ENCODE measurements around the gene KCNE5. TPM values are rescaled to one million over a fixed set of nuclear protein-coding genes. Genes with fewer than 3 reads are reported as not detected.
"Not testable (repeated sequence)": the region's sequence is repeated elsewhere in the genome, so short reads cannot be mapped to it uniquely, and the experiment has no call there.

The KCNE5 gene
- total RNA-seq, 8 experiments from 2014 or later: 0.29 to 0.62 (median 0.35) TPM; not detected in 4

- H3K4me1 ChIP-seq (replicated peaks in 1 of 2): no peaks in the 10 kb centered on the region
- WGBS, 10 experiments: 20 to 100% (median 83%) methylated on average over 1 of the region's 1 CpG; no CpG with 5 or more reads in 3 of the 10 experiments
- H3K4me3 ChIP-seq: no peak overlapping the region
- ATAC-seq (replicated peaks in 6 of 8): no peak
- H3K27ac ChIP-seq: no peak overlapping the region
- in situ Hi-C loops (cut with MboI; ENCODE audit: low pct_unique_long_range_greater_than_20kb in 2 of 9, low sequenced_read_pairs in 9 of 9, unreplicated experiment in 9 of 9): loop anchor here in 1 of 9 experiments (25.0 kb wide), 1 partner anchor 151 kb away; the partner anchor contains the start of gene GUCY2F
Observed at GRCh38 chrX:109638158-109638557, 13.2 kb upstream of the KCNE5 start.

GRCh38 chrX:109637477-109637876 is 12.5 kb upstream of the KCNE5 start:
- ATAC-seq (replicated peaks in 6 of 8): not testable (repeated sequence)
- WGBS, 10 experiments: 100% methylated on average over 1 of the region's 2 CpGs; no CpG with 5 or more reads in 8 of the 10 experiments
- in situ Hi-C loops (cut with MboI; ENCODE audit: low pct_unique_long_range_greater_than_20kb in 2 of 9, low sequenced_read_pairs in 9 of 9, unreplicated experiment in 9 of 9): loop anchor here in 1 of 9 experiments (25.0 kb wide), 1 partner anchor 150 kb away; the partner anchor contains the start of gene GUCY2F

GRCh38 chrX:109635146-109635545 is 10.2 kb upstream of the KCNE5 start:
- Histone ChIP-seq H3K27ac (no peak overlapping the region), H3K4me3 (no peak overlapping the region), H3K4me1 (replicated peaks in 1 of 2) (no peaks in the 10 kb centered on the region)
- peak in 3 of 8 experiments; percentile 33 to 49 (median 41) for ATAC-seq (replicated peaks in 6 of 8)
- WGBS, 10 experiments: 7 to 100% (median 38%) methylated on average over 1 to 3 of the region's 3 CpGs; no CpG with 5 or more reads in 7 of the 10 experiments
- in situ Hi-C loops (cut with MboI; ENCODE audit: low pct_unique_long_range_greater_than_20kb in 2 of 9, low sequenced_read_pairs in 9 of 9, unreplicated experiment in 9 of 9): loop anchor here in 1 of 9 experiments (25.0 kb wide), 1 partner anchor 148 kb away; the partner anchor contains the start of gene GUCY2F

More at GRCh38 chrX:109637477-109637876, 12.5 kb upstream of the KCNE5 start:
- not testable (repeated sequence) for H3K4me1 ChIP-seq (replicated peaks in 1 of 2); H3K4me3 ChIP-seq; H3K27ac ChIP-seq

- H3K4me1 ChIP-seq (replicated peaks in 1 of 2): no peaks in the 10 kb centered on the region
- 0 to 44% (median 30%) methylated on average over 1 to 5 of the region's 5 CpGs; no CpG with 5 or more reads in 3 of the 10 experiments for WGBS, 10 experiments
- in situ Hi-C loops (cut with MboI; ENCODE audit: low pct_unique_long_range_greater_than_20kb in 2 of 9, low sequenced_read_pairs in 9 of 9, unreplicated experiment in 9 of 9): loop anchor here in 1 of 9 experiments (25.0 kb wide), 1 partner anchor 146 kb away; the partner anchor contains the start of gene GUCY2F
- no peak for ATAC-seq (replicated peaks in 6 of 8)
- H3K27ac ChIP-seq: no peak overlapping the region
- no peak overlapping the region for H3K4me3 ChIP-seq
Observed at GRCh38 chrX:109632906-109633504, 8.0 kb upstream of the KCNE5 start.

- peak in 4 of 8 experiments; percentile 43 to 91 (median 56) for ATAC-seq (replicated peaks in 6 of 8)
- 55% methylated on average over 3 of the region's 3 CpGs; no CpG with 5 or more reads in 9 of the 10 experiments for WGBS, 10 experiments
- H3K4me1 ChIP-seq (replicated peaks in 1 of 2): no peaks in the 10 kb centered on the region
- in situ Hi-C loops (cut with MboI; ENCODE audit: low pct_unique_long_range_greater_than_20kb in 2 of 9, low sequenced_read_pairs in 9 of 9, unreplicated experiment in 9 of 9): loop anchor here in 2 of 9 experiments (10.0 to 25.0 kb wide), 2 partner anchors 142 to 145 kb away; partner anchors contain the start of gene GUCY2F (in 2 of the 2)
- no peak overlapping the region for H3K27ac ChIP-seq
- H3K4me3 ChIP-seq: no peak overlapping the region
Observed at GRCh38 chrX:109629310-109629709, 4.3 kb upstream of the KCNE5 start.

- Histone ChIP-seq H3K4me3 (no peak overlapping the region), H3K27ac (no peak overlapping the region), H3K4me1 (replicated peaks in 1 of 2) (no peaks in the 10 kb centered on the region)
- 50 to 100% (median 73%) methylated on average over 1 to 3 of the region's 4 CpGs; no CpG with 5 or more reads in 6 of the 10 experiments for WGBS, 10 experiments
- in situ Hi-C loops (cut with MboI; ENCODE audit: low pct_unique_long_range_greater_than_20kb in 2 of 9, low sequenced_read_pairs in 9 of 9, unreplicated experiment in 9 of 9): loop anchor here in 2 of 9 experiments (10.0 to 25.0 kb wide), 2 partner anchors 139 to 142 kb away; partner anchors contain the start of gene GUCY2F (in 2 of the 2)
- no peak for ATAC-seq (replicated peaks in 6 of 8)
Observed at GRCh38 chrX:109626637-109627036, 1.7 kb upstream of the KCNE5 start.

GRCh38 chrX:109623997-109624396 is 975 bp downstream of the KCNE5 start:
- Histone ChIP-seq H3K27ac (no peak overlapping the region), H3K4me1 (replicated peaks in 1 of 2) (no peaks in the 10 kb centered on the region), H3K4me3 (no peak overlapping the region)
- peak in 4 of 8 experiments; percentile 35 to 83 (median 52) for ATAC-seq (replicated peaks in 6 of 8)
- WGBS, 10 experiments: 45 to 73% methylated on average over 2 to 5 of the region's 8 CpGs; no CpG with 5 or more reads in 8 of the 10 experiments
- in situ Hi-C loops (cut with MboI; ENCODE audit: low pct_unique_long_range_greater_than_20kb in 2 of 9, low sequenced_read_pairs in 9 of 9, unreplicated experiment in 9 of 9): loop anchor here in 1 of 9 experiments (10.0 kb wide), 1 partner anchor 139 kb away; the partner anchor contains the start of gene GUCY2F

GRCh38 chrX:109622270-109622669 is 2.7 kb downstream of the KCNE5 start:
- no peak overlapping the region for H3K4me3 ChIP-seq
- ATAC-seq (replicated peaks in 6 of 8): no peak
- no peaks in the 10 kb centered on the region for H3K4me1 ChIP-seq (replicated peaks in 1 of 2)
- in situ Hi-C loops (cut with MboI; ENCODE audit: low pct_unique_long_range_greater_than_20kb in 2 of 9, low sequenced_read_pairs in 9 of 9, unreplicated experiment in 9 of 9): loop anchor here in 1 of 9 experiments (10.0 kb wide), 1 partner anchor 137 kb away; the partner anchor contains the start of gene GUCY2F
- 33 to 100% (median 100%) methylated on average over 1 to 2 of the region's 4 CpGs; no CpG with 5 or more reads in 7 of the 10 experiments for WGBS, 10 experiments
- no peak overlapping the region for H3K27ac ChIP-seq

GRCh38 chrX:109619771-109620170 is 5.2 kb downstream of the KCNE5 start:
- no peak overlapping the region for H3K27ac ChIP-seq

GRCh38 chrX:109614951-109615350 is 10.0 kb downstream of the KCNE5 start:
- WGBS, 10 experiments: 55 to 100% (median 67%) methylated on average over 1 to 4 of the region's 6 CpGs; no CpG with 5 or more reads in 5 of the 10 experiments
- ATAC-seq (replicated peaks in 6 of 8): no peak
- in situ Hi-C loops (cut with MboI; ENCODE audit: low pct_unique_long_range_greater_than_20kb in 2 of 9, low sequenced_read_pairs in 9 of 9, unreplicated experiment in 9 of 9): no loop called here

More at GRCh38 chrX:109619771-109620170, 5.2 kb downstream of the KCNE5 start:
- no peak for ATAC-seq (replicated peaks in 6 of 8)
- Histone ChIP-seq H3K4me1 (replicated peaks in 1 of 2) (no peaks in the 10 kb centered on the region), H3K4me3 (no peak overlapping the region)
- 43 to 100% (median 65%) methylated on average over 1 to 3 of the region's 3 CpGs; no CpG with 5 or more reads in 7 of the 10 experiments for WGBS, 10 experiments
- in situ Hi-C loops (cut with MboI; ENCODE audit: low pct_unique_long_range_greater_than_20kb in 2 of 9, low sequenced_read_pairs in 9 of 9, unreplicated experiment in 9 of 9): loop anchor here in 1 of 9 experiments (10.0 kb wide), 1 partner anchor 135 kb away; the partner anchor contains the start of gene GUCY2F

GRCh38 chrX:109601486-109601885 is 23.5 kb downstream of the KCNE5 start:
- 17 to 83% (median 53%) methylated on average over 1 to 5 of the region's 5 CpGs; no CpG with 5 or more reads in 7 of the 10 experiments for WGBS, 10 experiments
- peak in 2 of 8 experiments; percentile 31 to 70 for ATAC-seq (replicated peaks in 6 of 8)
- Histone ChIP-seq H3K4me1 (replicated peaks in 1 of 2) (peaks cover 0 to 12% of the 10 kb centered on the region in 2 donors), H3K27ac (no peak overlapping the region), H3K4me3 (no peak overlapping the region)
- in situ Hi-C loops (cut with MboI; ENCODE audit: low pct_unique_long_range_greater_than_20kb in 2 of 9, low sequenced_read_pairs in 9 of 9, unreplicated experiment in 9 of 9): no loop called here

More at GRCh38 chrX:109614951-109615350, 10.0 kb downstream of the KCNE5 start:
- Histone ChIP-seq H3K4me3 (no peak overlapping the region), H3K4me1 (replicated peaks in 1 of 2) (no peaks in the 10 kb centered on the region), H3K27ac (no peak overlapping the region)

GRCh38 chrX:109600237-109600651 is 24.7 kb downstream of the KCNE5 start:
- Histone ChIP-seq H3K4me1 (replicated peaks in 1 of 2) (peaks cover 0 to 12% of the 10 kb centered on the region in 2 donors), H3K27ac (no peak overlapping the region), H3K4me3 (no peak overlapping the region)
- WGBS, 10 experiments: 0 to 49% (median 10%) methylated on average over 1 to 11 of the region's 16 CpGs; no CpG with 5 or more reads in 3 of the 10 experiments
- ATAC-seq (replicated peaks in 6 of 8): peak; percentile 40 to 78 (median 47)
- in situ Hi-C loops (cut with MboI; ENCODE audit: low pct_unique_long_range_greater_than_20kb in 2 of 9, low sequenced_read_pairs in 9 of 9, unreplicated experiment in 9 of 9): no loop called here

- no peak overlapping the region for H3K27ac ChIP-seq
- in situ Hi-C loops (cut with MboI; ENCODE audit: low pct_unique_long_range_greater_than_20kb in 2 of 9, low sequenced_read_pairs in 9 of 9, unreplicated experiment in 9 of 9): no loop called here
- WGBS, 10 experiments: 17 to 100% (median 73%) methylated on average over 1 to 3 of the region's 3 CpGs; no CpG with 5 or more reads in 4 of the 10 experiments
- peaks cover 0 to 8% of the 10 kb centered on the region in 2 donors for H3K4me1 ChIP-seq (replicated peaks in 1 of 2)
- H3K4me3 ChIP-seq: no peak overlapping the region
- ATAC-seq (replicated peaks in 6 of 8): no peak
Observed at GRCh38 chrX:109596015-109596414, 29.0 kb downstream of the KCNE5 start.
